Measurements from ENCODE around the gene NUP85. TPM values are rescaled to one million over a fixed set of nuclear protein-coding genes. Genes with fewer than 3 reads are reported as not detected.
"Not testable (repeated sequence)": the region's sequence is repeated elsewhere in the genome, so short reads cannot be mapped to it uniquely, and the experiment has no call there.

The NUP85 gene
- total RNA-seq, 1 donor from 2014 or later, result 61.1 TPM

DNA sequence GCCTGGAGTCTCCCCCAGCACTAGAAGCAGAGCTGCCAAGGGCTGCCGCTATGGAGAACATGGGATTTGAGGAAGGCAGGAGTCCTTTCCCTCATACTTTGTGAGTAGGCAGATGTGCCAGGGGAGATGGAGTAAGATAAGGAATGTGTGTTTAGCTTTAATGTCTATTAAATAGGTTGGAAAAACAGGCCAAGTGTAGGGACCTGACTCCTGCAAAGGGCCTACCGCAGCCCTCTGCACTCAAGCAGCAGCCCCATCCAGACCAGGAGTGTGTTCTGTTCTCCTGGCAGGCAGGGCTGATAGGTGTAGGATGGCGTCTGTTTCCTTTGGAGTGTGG is 67.3 kb downstream of the NUP85 start:
- TF ChIP-seq CTCF (IDR thresholded peaks at IDR 0.05), result no peak
- no peaks in the 10 kb centered on the region for H3K36me3 Mint-ChIP-seq (ENCODE audit: unreplicated experiment)
- H3K4me1 Mint-ChIP-seq (ENCODE audit: unreplicated experiment), result peaks cover 24% of the 10 kb centered on the region
- H3K27ac Mint-ChIP-seq (ENCODE audit: unreplicated experiment), result no peak overlapping the region
- DNase-seq (ENCODE audit: extremely low spot score, unreplicated experiment), result no peak
- H3K27me3 Mint-ChIP-seq (ENCODE audit: unreplicated experiment), result no peaks in the 10 kb centered on the region
- H3K9me3 Mint-ChIP-seq (ENCODE audit: unreplicated experiment), result no peaks in the 10 kb centered on the region
- no peak overlapping the region for H3K4me3 Mint-ChIP-seq (ENCODE audit: unreplicated experiment)

- no peak overlapping the region for H3K4me3 Mint-ChIP-seq (ENCODE audit: unreplicated experiment)
- H3K9me3 Mint-ChIP-seq (ENCODE audit: unreplicated experiment), result no peaks in the 10 kb centered on the region
- H3K27me3 Mint-ChIP-seq (ENCODE audit: unreplicated experiment), result no peaks in the 10 kb centered on the region
- H3K36me3 Mint-ChIP-seq (ENCODE audit: unreplicated experiment), result no peaks in the 10 kb centered on the region
- peaks cover 26% of the 10 kb centered on the region for H3K4me1 Mint-ChIP-seq (ENCODE audit: unreplicated experiment)
- no peak overlapping the region for H3K27ac Mint-ChIP-seq (ENCODE audit: unreplicated experiment)
- TF ChIP-seq CTCF (IDR thresholded peaks at IDR 0.05), result no peak
- no peak for DNase-seq (ENCODE audit: extremely low spot score, unreplicated experiment)
Measured at GRCh38 chr17:75273977-75274708, 68.7 kb downstream of the NUP85 start.

- Mint-ChIP-seq H3K27ac (ENCODE audit: unreplicated experiment) (peak overlapping the region; percentile 52), H3K27me3 (ENCODE audit: unreplicated experiment) (no peaks in the 10 kb centered on the region), H3K4me3 (ENCODE audit: unreplicated experiment) (no peak overlapping the region), H3K4me1 (ENCODE audit: unreplicated experiment) (peaks cover 13% of the 10 kb centered on the region), H3K9me3 (ENCODE audit: unreplicated experiment) (no peaks in the 10 kb centered on the region), H3K36me3 (ENCODE audit: unreplicated experiment) (peaks cover 5% of the 10 kb centered on the region)
- no peak for DNase-seq (ENCODE audit: extremely low spot score, unreplicated experiment)
- no peak for TF ChIP-seq CTCF (IDR thresholded peaks at IDR 0.05)
Measured at GRCh38 chr17:75277664-75278071, 72.2 kb downstream of the NUP85 start.

GRCh38 chr17:75280189-75280588 is 74.7 kb downstream of the NUP85 start:
- peaks cover 13% of the 10 kb centered on the region for H3K4me1 Mint-ChIP-seq (ENCODE audit: unreplicated experiment)
- not testable (repeated sequence) for H3K4me3 Mint-ChIP-seq (ENCODE audit: unreplicated experiment); H3K36me3 Mint-ChIP-seq (ENCODE audit: unreplicated experiment); H3K27me3 Mint-ChIP-seq (ENCODE audit: unreplicated experiment); DNase-seq (ENCODE audit: extremely low spot score, unreplicated experiment); H3K27ac Mint-ChIP-seq (ENCODE audit: unreplicated experiment); H3K9me3 Mint-ChIP-seq (ENCODE audit: unreplicated experiment)

DNA sequence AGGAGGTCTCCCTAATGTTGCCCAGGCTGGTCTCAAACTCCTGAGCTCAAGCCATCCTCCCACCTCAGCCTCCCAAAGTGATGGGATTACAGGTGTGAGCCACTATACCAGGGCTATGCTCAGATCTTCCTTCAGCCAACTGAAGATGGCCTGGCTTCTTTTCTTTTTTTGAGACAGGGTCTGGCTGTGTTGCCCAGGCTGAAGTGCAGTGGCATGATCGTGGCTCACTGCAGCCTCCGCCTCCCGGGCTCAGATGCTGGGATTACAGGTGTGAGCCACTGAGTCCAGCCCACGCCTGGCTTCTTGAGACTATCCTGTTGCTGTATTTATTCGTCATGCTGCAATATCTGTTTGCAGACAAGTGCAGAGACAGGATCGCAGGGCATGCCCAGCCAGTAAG is 79.6 kb downstream of the NUP85 start:
- DNase-seq (ENCODE audit: extremely low spot score, unreplicated experiment), result no peak
- Mint-ChIP-seq H3K27me3 (ENCODE audit: unreplicated experiment) (no peaks in the 10 kb centered on the region), H3K4me3 (ENCODE audit: unreplicated experiment) (no peak overlapping the region), H3K4me1 (ENCODE audit: unreplicated experiment) (peaks cover 7% of the 10 kb centered on the region), H3K36me3 (ENCODE audit: unreplicated experiment) (peaks cover 10% of the 10 kb centered on the region), H3K9me3 (ENCODE audit: unreplicated experiment) (no peaks in the 10 kb centered on the region), H3K27ac (ENCODE audit: unreplicated experiment) (no peak overlapping the region)
- TF ChIP-seq CTCF (IDR thresholded peaks at IDR 0.05), result no peak

Other genes starting within 250 kb of the NUP85 start
- gene HID1, start 232.9 kb upstream of the NUP85 start, total RNA-seq, result 10.1 and 11.9 TPM in 2 replicates
- gene CDR2L, start 218.0 kb upstream of the NUP85 start, total RNA-seq, result 21.4 and 22.8 TPM in 2 replicates
- 22.4 and 25.1 TPM in 2 replicates for gene MRPL58, start 193.0 kb upstream of the NUP85 start, total RNA-seq
- 195 and 212 TPM in 2 replicates for gene ATP5PD, start 158.7 kb upstream of the NUP85 start, total RNA-seq
- 22.3 and 23.7 TPM in 2 replicates for gene KCTD2, start 158.5 kb upstream of the NUP85 start, total RNA-seq
- gene SLC16A5, start 117.7 kb upstream of the NUP85 start, total RNA-seq, result 7.0 and 7.6 TPM in 2 replicates
- 12.8 and 13.6 TPM in 2 replicates for gene ARMC7, start 95.7 kb upstream of the NUP85 start, total RNA-seq
- 45.6 and 48.2 TPM in 2 replicates for gene NT5C, start 73.9 kb upstream of the NUP85 start, total RNA-seq
- gene JPT1, start 51.2 kb upstream of the NUP85 start, total RNA-seq, result 89.7 and 95.9 TPM in 2 replicates
- gene SUMO2, start 22.7 kb upstream of the NUP85 start, total RNA-seq, result 472 and 483 TPM in 2 replicates
- 34.3 and 34.6 TPM in 2 replicates for gene GGA3, start 55.9 kb downstream of the NUP85 start, total RNA-seq
- 49.6 and 50.4 TPM in 2 replicates for gene MRPS7, start 56.2 kb downstream of the NUP85 start, total RNA-seq
- gene MIF4GD, start 65.6 kb downstream of the NUP85 start, total RNA-seq, result 25.4 and 27.9 TPM in 2 replicates
- gene SLC25A19, start 83.8 kb downstream of the NUP85 start, total RNA-seq, result 8.6 and 12.3 TPM in 2 replicates
- gene GRB2, start 200.0 kb downstream of the NUP85 start, total RNA-seq, result 59.1 and 61.8 TPM in 2 replicates